NCI-H1105 treated with DMSO at 0.1 percent for 48 hours (cell line): ENCODE data around the gene CD55.

Experiments used
- DNase-seq: peaks from one replicate; lab custom pipeline; 2025; lab: John Stamatoyannopoulos, UW

The CD55 gene, protein sequence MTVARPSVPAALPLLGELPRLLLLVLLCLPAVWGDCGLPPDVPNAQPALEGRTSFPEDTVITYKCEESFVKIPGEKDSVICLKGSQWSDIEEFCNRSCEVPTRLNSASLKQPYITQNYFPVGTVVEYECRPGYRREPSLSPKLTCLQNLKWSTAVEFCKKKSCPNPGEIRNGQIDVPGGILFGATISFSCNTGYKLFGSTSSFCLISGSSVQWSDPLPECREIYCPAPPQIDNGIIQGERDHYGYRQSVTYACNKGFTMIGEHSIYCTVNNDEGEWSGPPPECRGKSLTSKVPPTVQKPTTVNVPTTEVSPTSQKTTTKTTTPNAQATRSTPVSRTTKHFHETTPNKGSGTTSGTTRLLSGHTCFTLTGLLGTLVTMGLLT

GRCh38 chr1:207321079-207321789 lies at the start of gene CD55:
Gene CD55 (plus strand): TSS chr1:207321678. CDS start chr1:207321766, 88 bp downstream.
- DNase-seq: peak; percentile 95

GRCh38 chr1:207274882-207275281 lies 46.6 kb upstream of the CD55 start:
- DNase-seq: no peak

- DNase-seq: no peak
Observed at GRCh38 chr1:207276465-207276864, 45.0 kb upstream of the CD55 start.

DNA sequence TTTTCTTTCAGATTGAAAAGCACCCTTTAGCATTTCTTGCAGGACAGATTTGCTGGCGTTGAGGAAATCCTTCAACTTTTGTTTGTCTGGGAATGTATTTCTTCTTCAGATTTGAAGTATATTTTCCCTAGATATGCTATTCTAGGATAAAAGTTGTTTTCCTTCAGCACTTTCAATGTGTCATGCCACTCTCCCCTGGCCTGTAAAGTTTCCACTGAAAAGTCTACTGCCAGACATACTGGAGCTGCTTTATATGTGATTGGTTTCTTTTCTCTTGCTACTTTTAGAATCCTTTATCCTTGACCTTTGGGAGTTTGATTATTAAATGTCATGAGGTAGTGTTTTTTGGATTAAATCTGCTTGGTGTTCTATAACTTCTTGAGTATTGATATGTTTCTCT lies 44.2 kb upstream of the CD55 start:
- no peak for DNase-seq

- DNase-seq: no peak
Observed at GRCh38 chr1:207279652-207280051, 41.8 kb upstream of the CD55 start.

- DNase-seq: no peak
Observed at GRCh38 chr1:207280706-207281105, 40.8 kb upstream of the CD55 start.

DNA sequence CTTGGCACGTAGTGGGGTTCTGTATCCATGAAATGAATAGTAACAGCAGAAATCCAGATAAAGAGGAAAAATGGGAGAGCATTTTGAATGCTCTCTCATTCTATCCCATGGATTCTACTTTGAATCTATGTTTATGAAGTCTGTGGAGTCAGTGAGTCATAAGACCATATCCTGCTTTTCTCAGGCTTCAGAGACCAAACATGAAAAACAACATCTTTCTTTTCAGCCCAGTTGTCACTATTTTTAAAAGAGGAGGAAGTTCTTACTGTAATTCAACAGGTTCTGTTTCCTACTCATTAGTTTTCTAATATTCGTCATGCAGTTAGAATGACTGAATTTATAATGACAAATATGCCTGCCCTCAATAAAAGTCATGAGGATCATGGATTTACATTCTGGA lies 39.4 kb upstream of the CD55 start:
- DNase-seq: no peak

- DNase-seq: no peak
Observed at GRCh38 chr1:207282496-207283380, 38.7 kb upstream of the CD55 start.

DNA sequence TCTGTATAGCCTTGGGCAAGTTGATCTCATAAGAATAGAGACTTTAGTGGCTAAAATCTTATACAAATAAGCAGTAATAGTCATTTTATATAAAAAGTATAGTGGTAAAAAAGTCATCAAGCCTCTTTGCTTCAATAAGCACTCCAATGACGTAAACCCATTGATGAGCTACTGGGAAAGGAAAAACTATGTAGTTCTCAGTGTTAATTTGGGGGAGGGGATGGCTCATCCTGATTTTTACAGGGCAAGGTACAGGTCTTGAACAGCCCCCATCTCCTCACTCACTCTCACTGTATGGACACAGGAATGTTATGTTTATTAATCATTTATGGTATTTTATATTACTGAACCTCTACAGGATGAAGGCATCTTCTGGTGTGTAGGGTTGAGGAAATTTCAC lies 38.1 kb upstream of the CD55 start:
- DNase-seq: no peak

- no peak for DNase-seq
Observed at GRCh38 chr1:207284209-207284897, 37.1 kb upstream of the CD55 start.

DNA sequence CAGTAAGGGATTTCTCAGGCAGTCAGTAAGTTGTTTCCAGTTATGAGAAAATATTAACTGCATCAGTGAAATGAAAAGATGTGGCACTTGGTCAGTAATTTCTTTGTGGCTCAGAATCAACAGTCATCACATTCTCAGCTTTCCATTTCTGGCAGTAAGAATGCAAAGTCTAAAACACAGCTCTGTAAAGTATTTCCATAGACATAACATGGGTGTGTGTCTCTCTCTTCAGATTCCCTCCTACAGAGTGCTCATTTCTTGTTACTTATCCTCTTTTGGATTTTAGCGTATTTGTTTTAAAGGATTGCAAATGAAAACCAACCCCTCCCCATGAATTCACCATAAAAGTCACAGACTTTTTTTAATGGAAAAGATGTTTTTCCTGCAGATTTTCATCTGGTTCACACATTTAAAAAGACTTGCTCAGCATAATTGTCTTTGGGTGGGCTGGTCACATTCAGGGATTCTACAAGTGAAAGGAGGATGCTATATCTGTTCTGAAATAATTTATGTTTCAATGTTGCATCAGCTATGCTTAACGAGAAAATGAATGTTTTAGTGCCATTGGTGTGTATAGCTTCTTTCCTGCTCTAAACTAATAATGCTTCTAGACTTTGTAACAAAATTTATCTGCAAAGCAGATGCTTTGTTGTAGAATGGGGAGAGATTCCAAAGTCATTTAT lies 34.6 kb upstream of the CD55 start:
- DNase-seq: no peak

- DNase-seq: no peak
Observed at GRCh38 chr1:207288315-207288714, 33.2 kb upstream of the CD55 start.

GRCh38 chr1:207289756-207290155 lies 31.7 kb upstream of the CD55 start:
- DNase-seq: no peak

GRCh38 chr1:207291723-207292122 lies 29.8 kb upstream of the CD55 start:
- no peak for DNase-seq

DNA sequence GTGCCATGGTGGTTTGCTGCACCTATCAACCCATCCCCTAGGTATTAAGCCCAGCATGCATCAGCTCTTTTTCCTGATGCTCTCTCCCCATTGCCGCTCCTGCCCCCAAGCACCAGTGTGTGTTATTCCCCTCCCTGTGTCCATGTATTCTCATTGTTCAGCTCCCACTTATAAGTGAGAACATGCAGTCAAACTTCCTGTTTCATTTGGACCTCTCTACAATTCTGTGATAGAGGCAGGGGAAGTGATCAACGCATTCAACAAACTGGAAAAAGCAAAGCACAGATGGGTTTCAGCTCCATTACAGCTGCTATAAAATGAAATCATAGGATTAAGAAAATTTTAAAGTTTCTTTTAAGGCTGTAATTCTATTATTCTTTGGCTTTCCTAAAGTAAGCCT lies 23.3 kb upstream of the CD55 start:
- no peak for DNase-seq

- DNase-seq: no peak
Observed at GRCh38 chr1:207298636-207299398, 22.7 kb upstream of the CD55 start.

DNA sequence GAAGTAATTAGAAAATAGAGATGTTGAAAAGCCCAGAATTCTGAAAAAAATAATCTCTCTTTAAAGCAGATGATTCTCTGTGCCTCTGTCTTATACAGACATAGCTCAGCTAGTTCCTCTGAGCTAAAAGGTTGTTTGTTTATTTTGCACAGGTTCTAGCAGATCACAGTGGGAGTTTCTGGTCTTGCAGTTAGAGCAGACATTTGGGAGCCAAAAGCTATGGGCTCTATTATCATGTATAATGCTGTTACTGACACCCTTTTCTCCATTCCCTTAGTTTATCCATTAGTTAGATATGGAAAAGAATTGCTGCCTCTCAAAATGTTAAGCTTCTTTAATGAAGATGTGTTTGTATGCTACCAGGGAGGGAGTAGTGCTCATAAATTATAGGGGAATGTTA lies 20.5 kb upstream of the CD55 start:
- no peak for DNase-seq

DNA sequence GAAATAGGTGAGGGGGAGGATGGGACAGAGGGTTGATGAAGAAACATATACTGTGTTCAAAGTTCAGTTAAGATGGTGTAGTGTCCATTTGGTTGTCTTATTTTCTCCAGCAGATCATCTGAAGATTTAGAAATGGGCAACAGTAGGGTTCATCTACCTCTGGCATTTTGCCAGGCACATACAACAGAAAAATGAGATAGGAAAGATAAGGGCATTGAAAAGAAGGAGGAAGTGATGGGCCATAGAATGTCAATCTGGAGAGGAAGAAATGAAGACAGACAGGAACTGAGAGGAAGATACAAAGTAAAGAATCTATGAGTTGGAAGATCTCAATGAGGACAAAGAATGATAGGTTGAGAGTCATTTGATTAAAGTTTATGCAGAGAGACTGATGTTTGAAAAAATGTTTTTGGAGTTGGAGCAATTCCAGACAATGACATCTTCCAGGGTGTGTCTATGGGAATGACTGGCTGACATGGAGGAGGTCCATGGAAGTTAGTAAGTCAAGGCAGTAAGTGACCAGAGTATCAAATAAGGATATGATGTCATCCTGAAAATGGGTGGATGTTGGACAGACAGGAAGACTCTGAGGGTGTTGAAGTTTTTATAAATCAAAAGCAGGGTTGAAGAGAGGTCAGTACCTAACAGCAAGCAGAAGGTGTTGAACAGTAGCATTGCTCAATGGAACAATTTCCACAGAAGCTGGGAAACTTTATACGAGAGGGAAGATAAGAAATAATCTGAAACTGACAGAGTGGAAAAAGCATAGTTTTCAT lies 18.7 kb upstream of the CD55 start:
- no peak for DNase-seq

DNA sequence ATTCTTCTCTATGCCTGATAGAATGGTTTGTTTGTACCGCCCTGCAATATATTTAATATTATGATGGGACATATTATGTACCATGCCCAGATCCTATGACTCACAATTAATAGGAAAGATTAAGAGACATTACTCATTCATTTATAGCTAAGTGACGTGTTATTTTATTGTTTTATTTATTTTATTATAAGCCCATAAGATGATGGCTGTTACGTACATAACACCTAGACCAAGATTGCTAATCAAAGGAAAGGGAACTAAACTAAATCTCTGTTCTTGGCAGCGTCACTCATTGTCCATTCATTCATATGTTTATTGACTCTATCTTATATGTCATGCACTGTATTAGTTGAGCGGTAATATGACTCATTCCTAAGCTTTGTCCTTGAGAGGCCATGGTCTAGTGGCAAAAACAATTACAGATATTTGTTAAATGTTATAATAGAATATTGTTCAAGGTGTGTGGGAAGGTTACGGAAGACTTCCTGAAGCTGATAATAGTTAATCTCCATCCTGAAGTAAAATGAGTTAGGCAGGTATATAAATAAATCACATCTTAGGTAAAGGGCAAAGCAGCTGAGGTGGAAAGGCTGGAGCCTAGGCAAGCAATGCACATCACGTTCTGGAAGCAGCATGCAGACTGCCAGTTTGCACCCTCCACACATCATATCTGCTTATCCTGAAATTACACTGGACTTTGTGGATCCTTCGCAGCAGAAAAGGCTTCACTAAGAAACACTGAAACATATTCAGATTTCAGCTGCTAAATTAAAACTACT lies 16.6 kb upstream of the CD55 start:
- DNase-seq: no peak
